Body of pancreas (tissue), 4 donors: ENCODE data around the gene MINK1.

Source experiments
- CTCF ChIP-seq, 7 experiments: fragments of 450-650 bp in 4 of 7; fragments of 200-600 bp in 3 of 7; sonication (generic) in 3 of 7; IDR thresholded peaks; one replicate each; pipeline ENCODE4 v1.5.1; 2016 to 2019; ENCODE audit warnings: antibody characterized with exemption in 7 of 7
- POLR2A ChIP-seq, 3 donors: fragments of 450-650 bp; IDR thresholded peaks; one replicate each; pipeline ENCODE4 v1.6.1; 2016; ENCODE audit warnings: antibody characterized with exemption in 3 of 3, mild to moderate bottlenecking in 2 of 3

DNA sequence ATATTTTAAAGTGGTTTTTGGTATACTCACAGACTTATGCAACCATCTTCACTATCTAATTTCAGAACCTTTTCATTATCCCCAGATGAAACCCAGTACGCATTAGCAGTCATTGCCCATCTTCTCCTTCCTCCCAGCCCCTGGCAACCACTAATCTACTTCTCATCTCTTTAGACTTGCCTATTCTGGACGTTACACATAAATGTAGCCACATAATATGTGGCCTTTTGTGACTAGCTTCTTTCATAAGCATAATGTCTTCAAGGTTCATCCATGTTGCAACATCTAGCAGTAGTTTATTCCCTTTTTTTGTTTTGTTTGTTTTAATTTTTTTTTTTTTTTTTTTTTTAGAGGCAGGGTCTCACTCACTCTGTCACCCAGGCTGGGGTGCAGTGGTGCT is 37.7 kb downstream of the MINK1 start:
- no peak for TF ChIP-seq CTCF (IDR thresholded peaks at IDR 0.05)
- no peak for TF ChIP-seq POLR2A (IDR thresholded peaks at IDR 0.05)
